Erythroblast (primary cell): ENCODE measurements around the gene PTGES2.

ENCODE experiments used
- GATA1 ChIP-seq: IDR thresholded peaks from 2 replicates; pipeline ENCODE4 v1.6.1; 2011; ENCODE audit warnings: low read depth, mild to moderate bottlenecking, control low read depth, low read length, moderate library complexity
- POLR2A ChIP-seq: IDR thresholded peaks from 2 replicates; pipeline ENCODE4 v1.6.1; 2011; ENCODE audit warnings: mild to moderate bottlenecking, low read length

DNA sequence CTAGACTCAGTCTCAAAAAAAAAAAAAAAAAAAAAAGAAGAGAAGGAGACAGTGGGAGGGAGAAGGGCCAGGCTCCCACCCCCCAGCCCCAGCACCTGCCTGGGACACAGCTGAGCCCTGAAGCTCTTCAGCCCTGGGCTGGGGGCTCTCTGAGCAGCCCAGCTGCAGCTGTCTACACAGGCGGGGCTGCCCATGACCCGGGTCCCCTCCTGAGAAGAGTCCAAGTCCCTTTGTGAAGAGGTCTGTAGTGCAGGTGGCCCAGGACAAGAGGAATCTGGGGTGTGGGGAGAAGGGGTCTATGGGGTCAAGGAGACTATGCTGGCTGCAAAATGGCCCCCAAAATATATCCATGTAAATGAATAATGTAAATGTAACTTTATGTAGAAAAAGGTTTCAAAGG, 15.1 kb upstream of the PTGES2 start:
- TF ChIP-seq POLR2A (no peak), GATA1 (no peak)
